H7 (cell line): ENCODE results near the gene XPNPEP3. TPM values are rescaled to one million over a fixed set of nuclear protein-coding genes. Genes with fewer than 3 reads are reported as not detected.

Source experiments
- DNase-seq: peaks from one replicate; pipeline ENCODE4 v3.0.0; 2012
- H3K27me3 ChIP-seq: 2 replicates; pipeline ENCODE4 v1.6.0; 2011; ENCODE audit warnings: mild to moderate bottlenecking, low read length; ENCODE audit not compliant: control insufficient read depth, insufficient read depth
- H3K36me3 ChIP-seq: replicated peaks from 2 replicates; pipeline ENCODE4 v1.5.1; 2011; ENCODE audit warnings: low read length; ENCODE audit not compliant: control insufficient read depth, insufficient read depth
- H3K4me3 ChIP-seq: 2 replicates; pipeline ENCODE4 v1.5.1; 2011; ENCODE audit warnings: low read depth, mild to moderate bottlenecking, control low read depth, low read length, moderate library complexity; ENCODE audit not compliant: insufficient read depth
- total RNA-seq: library from RNA; depleted of rRNA; stranded (reverse); fragments of >200 nt; shearing (Covaris generic); gene quantifications from 2 replicates; pipeline ENCODE4 v1.2.3, GENCODE V29; 2014; rRNA removed

Gene XPNPEP3
- total RNA-seq, 1 experiment from 2014 or later = 10.1 TPM

GRCh38 chr22:40976866-40977700 is 120.1 kb downstream of the XPNPEP3 start:
- no peaks in the 10 kb centered on the region; the same call in 1 of the 2 replicates for H3K36me3 ChIP-seq
- DNase-seq = no peak

GRCh38 chr22:40979198-40979597 is 122.2 kb downstream of the XPNPEP3 start:
- no peak for DNase-seq
- Histone ChIP-seq H3K4me3 (no peak overlapping the region), H3K36me3 (no peaks in the 10 kb centered on the region), H3K27me3 (no peaks in the 10 kb centered on the region)

More at GRCh38 chr22:40976866-40977700, 120.1 kb downstream of the XPNPEP3 start:
- Histone ChIP-seq H3K27me3 (no peaks in the 10 kb centered on the region), H3K4me3 (no peak overlapping the region)

GRCh38 chr22:40979871-40980270 is 122.9 kb downstream of the XPNPEP3 start:
- DNase-seq = no peak

More at GRCh38 chr22:40979871-40980270, 122.9 kb downstream of the XPNPEP3 start:
- no peaks in the 10 kb centered on the region for H3K36me3 ChIP-seq
- no peaks in the 10 kb centered on the region for H3K27me3 ChIP-seq
- no peak overlapping the region for H3K4me3 ChIP-seq

Other genes with a start within 250 kb of the XPNPEP3 start
- gene MRTFA, start 220.4 kb upstream of the XPNPEP3 start, total RNA-seq = 26.2 and 35.4 TPM in 2 replicates
- 2.8 and 4.8 TPM in 2 replicates for gene MCHR1, start 177.7 kb upstream of the XPNPEP3 start, total RNA-seq
- 35.0 and 37.8 TPM in 2 replicates for gene SLC25A17, start 37.8 kb upstream of the XPNPEP3 start, total RNA-seq
- gene ST13, start 509 bp upstream of the XPNPEP3 start, total RNA-seq = 179 and 222 TPM in 2 replicates
- gene DNAJB7, start 5.0 kb downstream of the XPNPEP3 start, total RNA-seq = not detected in 2 replicates
- gene RBX1, start 94.2 kb downstream of the XPNPEP3 start, total RNA-seq = 64.5 and 72.7 TPM in 2 replicates
- gene EP300, start 235.4 kb downstream of the XPNPEP3 start, total RNA-seq = 32.8 and 60.0 TPM in 2 replicates